Keratinocyte (primary cell): ENCODE measurements around the gene PTPN14. TPM values are rescaled to one million over a fixed set of nuclear protein-coding genes. Genes with fewer than 3 reads are reported as not detected.
A peak's percentile ranks its signal among the peaks of the same experiment; 100 is the strongest.

ENCODE experiments used
- DNase-seq: peaks from one replicate; pipeline ENCODE4 v3.0.0-alpha.2; 2011; ENCODE audit warnings: low read depth, missing footprints, low spot score
- FAIRE-seq: peaks from 2 replicates; lab custom pipeline; 2011; peaks lifted over from hg19 to GRCh38; lab: Jason Lieb, UNC
- H2AFZ ChIP-seq: 2 replicates; pipeline ENCODE4 v1.6.0; 2012; ENCODE audit warnings: low read length, control low read depth, inconsistent platforms; ENCODE audit not compliant: control insufficient read depth
- H3K27ac ChIP-seq: 2 replicates; pipeline ENCODE4 v1.5.1; 2011; ENCODE audit warnings: low read length; ENCODE audit not compliant: control insufficient read depth, insufficient read depth
- H3K27me3 ChIP-seq: 3 replicates; pipeline ENCODE4 v1.6.0; 2011; ENCODE audit warnings: low read length; ENCODE audit not compliant: control insufficient read depth, insufficient read depth; ENCODE audit errors: extremely low read depth
- H3K36me3 ChIP-seq, 2 experiments: 2 replicates in 1 of 2; 3 replicates in 1 of 2; pipeline ENCODE4 v1.5.1; 2011; ENCODE audit warnings: low read length in 2 of 2, mild to moderate bottlenecking in 1 of 2; ENCODE audit not compliant: control insufficient read depth in 2 of 2, insufficient read depth in 2 of 2; ENCODE audit errors: extremely low read depth in 1 of 2
- H3K4me1 ChIP-seq: 3 replicates; pipeline ENCODE4 v1.5.1; 2011; ENCODE audit warnings: low read length; ENCODE audit not compliant: control insufficient read depth, insufficient read depth; ENCODE audit errors: extremely low read depth
- H3K4me2 ChIP-seq: 3 replicates; pipeline ENCODE4 v1.6.0; 2011; ENCODE audit warnings: low read depth, low read length; ENCODE audit not compliant: control insufficient read depth, insufficient read depth; ENCODE audit errors: extremely low read depth
- H3K4me3 ChIP-seq, 3 experiments: fragments of 200-600 bp in 1 of 3; sonication (generic) in 1 of 3; 2 replicates in 2 of 3; 3 replicates in 1 of 3; pipeline ENCODE4 v1.5.1; 2011 to 2016; ENCODE audit warnings: low read length in 3 of 3, mild to moderate bottlenecking in 3 of 3, control low read depth in 2 of 3, inconsistent platforms in 1 of 3, low read depth in 1 of 3, mixed read lengths in 1 of 3, mixed run types in 1 of 3, moderate library complexity in 1 of 3; ENCODE audit not compliant: control insufficient read depth in 2 of 3, insufficient read depth in 2 of 3; ENCODE audit errors: extremely low read depth in 1 of 3
- H3K79me2 ChIP-seq: 2 replicates; pipeline ENCODE4 v1.6.0; 2012; ENCODE audit warnings: low read length; ENCODE audit not compliant: control insufficient read depth, insufficient read depth
- H3K9ac ChIP-seq: 3 replicates; pipeline ENCODE4 v1.6.0; 2011; ENCODE audit warnings: low read length; ENCODE audit not compliant: control insufficient read depth, insufficient read depth; ENCODE audit errors: extremely low read depth
- H3K9me1 ChIP-seq: 3 replicates; pipeline ENCODE4 v1.6.0; 2011; ENCODE audit warnings: low read length; ENCODE audit not compliant: control insufficient read depth, insufficient read depth; ENCODE audit errors: extremely low read depth
- H3K9me3 ChIP-seq: 2 replicates; pipeline ENCODE4 v1.5.1; 2012; ENCODE audit warnings: low read depth, low read length; ENCODE audit not compliant: control insufficient read depth
- H4K20me1 ChIP-seq: 3 replicates; pipeline ENCODE4 v1.6.0; 2011; ENCODE audit warnings: low read length; ENCODE audit not compliant: control insufficient read depth, insufficient read depth; ENCODE audit errors: extremely low read depth
- EZH2 ChIP-seq: IDR thresholded peaks from one replicate; pipeline ENCODE4 v1.6.1; 2012; ENCODE audit warnings: inconsistent platforms, mild to moderate bottlenecking, low read length, moderate library complexity
- dilution Hi-C: fragments of 300-500 bp; cut with MboI; formaldehyde crosslinking; loops from one replicate; pipeline ENCODE4 v1.7.0; 2020; ENCODE audit warnings: low sequenced_read_pairs; ENCODE audit not compliant: extremely low pct_ligation_motif_present
- polyA plus RNA-seq, 5 experiments: library from polyadenylated mRNA; depleted of rRNA in 3 of 5; stranded (reverse) in 3 of 5; stranded (forward) in 1 of 5; unstranded in 1 of 5; fragments of >200 nt; gene quantifications; 1 replicate in 1 of 5; 2 replicates in 3 of 5; 3 replicates in 1 of 5; pipeline versions ENCODE4 v1.2.1 to v1.2.3, GENCODE V29; 2011 to 2012; ENCODE audit warnings: missing spikeins in 2 of 5, low read depth in 1 of 5, low replicate concordance in 1 of 5
- TF ChIP-seq, protein P1 (sequence below), 3 experiments: IDR thresholded peaks in 1 of 3; conservative IDR thresholded peaks in 1 of 3; optimal IDR thresholded peaks in 1 of 3; 2 replicates in 2 of 3; 3 replicates in 1 of 3; pipeline versions ENCODE3 to v1.5.1; 2011; ENCODE audit warnings: low read length in 3 of 3, mild to moderate bottlenecking in 3 of 3, moderate library complexity in 2 of 3, control low read depth in 1 of 3, inconsistent platforms in 1 of 3; ENCODE audit not compliant: insufficient read depth in 2 of 3; ENCODE audit errors: extremely low read depth in 1 of 3

Gene PTPN14
- polyA plus RNA-seq, 1 donor (not counting 4 experiments of a cell fraction or from before 2014, with no cell fraction given): 29.9 TPM

GRCh38 chr1:214574598-214575411 is 23.4 kb upstream of the PTPN14 start:
- H4K20me1 ChIP-seq: no peaks in the 10 kb centered on the region
- peaks cover 2% of the 10 kb centered on the region for H3K9me3 ChIP-seq
- H3K9me1 ChIP-seq: no peaks in the 10 kb centered on the region
- H3K4me2 ChIP-seq: peak overlapping the region; percentile 95
- H3K27ac ChIP-seq: peak overlapping the region; percentile 98
- dilution Hi-C loops: no loop called here
- no peaks in the 10 kb centered on the region for H3K36me3 ChIP-seq
- peak; percentile 88 for DNase-seq
- no peaks in the 10 kb centered on the region for H3K27me3 ChIP-seq
- peaks cover 56% of the 10 kb centered on the region for H3K4me1 ChIP-seq
- peak overlapping the region in 2 of 3 experiments; percentile 52 to 58 for H3K4me3 ChIP-seq
- no peak for TF ChIP-seq EZH2
- TF ChIP-seq, protein P1, sequence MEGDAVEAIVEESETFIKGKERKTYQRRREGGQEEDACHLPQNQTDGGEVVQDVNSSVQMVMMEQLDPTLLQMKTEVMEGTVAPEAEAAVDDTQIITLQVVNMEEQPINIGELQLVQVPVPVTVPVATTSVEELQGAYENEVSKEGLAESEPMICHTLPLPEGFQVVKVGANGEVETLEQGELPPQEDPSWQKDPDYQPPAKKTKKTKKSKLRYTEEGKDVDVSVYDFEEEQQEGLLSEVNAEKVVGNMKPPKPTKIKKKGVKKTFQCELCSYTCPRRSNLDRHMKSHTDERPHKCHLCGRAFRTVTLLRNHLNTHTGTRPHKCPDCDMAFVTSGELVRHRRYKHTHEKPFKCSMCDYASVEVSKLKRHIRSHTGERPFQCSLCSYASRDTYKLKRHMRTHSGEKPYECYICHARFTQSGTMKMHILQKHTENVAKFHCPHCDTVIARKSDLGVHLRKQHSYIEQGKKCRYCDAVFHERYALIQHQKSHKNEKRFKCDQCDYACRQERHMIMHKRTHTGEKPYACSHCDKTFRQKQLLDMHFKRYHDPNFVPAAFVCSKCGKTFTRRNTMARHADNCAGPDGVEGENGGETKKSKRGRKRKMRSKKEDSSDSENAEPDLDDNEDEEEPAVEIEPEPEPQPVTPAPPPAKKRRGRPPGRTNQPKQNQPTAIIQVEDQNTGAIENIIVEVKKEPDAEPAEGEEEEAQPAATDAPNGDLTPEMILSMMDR (optimal IDR thresholded peaks at IDR 0.05 in 1 of 3, IDR thresholded peaks at IDR 0.05 in 1 of 3, conservative IDR thresholded peaks at IDR 0.05 in 1 of 3; ENCODE audit: extremely low read depth in 1 of 3, insufficient read depth in 2 of 3, low read length in 3 of 3): no peak
- H2AFZ ChIP-seq: no peak overlapping the region
- peak; percentile 93 for FAIRE-seq
- no peaks in the 10 kb centered on the region for H3K79me2 ChIP-seq
- H3K9ac ChIP-seq: peak overlapping the region; percentile 78

DNA sequence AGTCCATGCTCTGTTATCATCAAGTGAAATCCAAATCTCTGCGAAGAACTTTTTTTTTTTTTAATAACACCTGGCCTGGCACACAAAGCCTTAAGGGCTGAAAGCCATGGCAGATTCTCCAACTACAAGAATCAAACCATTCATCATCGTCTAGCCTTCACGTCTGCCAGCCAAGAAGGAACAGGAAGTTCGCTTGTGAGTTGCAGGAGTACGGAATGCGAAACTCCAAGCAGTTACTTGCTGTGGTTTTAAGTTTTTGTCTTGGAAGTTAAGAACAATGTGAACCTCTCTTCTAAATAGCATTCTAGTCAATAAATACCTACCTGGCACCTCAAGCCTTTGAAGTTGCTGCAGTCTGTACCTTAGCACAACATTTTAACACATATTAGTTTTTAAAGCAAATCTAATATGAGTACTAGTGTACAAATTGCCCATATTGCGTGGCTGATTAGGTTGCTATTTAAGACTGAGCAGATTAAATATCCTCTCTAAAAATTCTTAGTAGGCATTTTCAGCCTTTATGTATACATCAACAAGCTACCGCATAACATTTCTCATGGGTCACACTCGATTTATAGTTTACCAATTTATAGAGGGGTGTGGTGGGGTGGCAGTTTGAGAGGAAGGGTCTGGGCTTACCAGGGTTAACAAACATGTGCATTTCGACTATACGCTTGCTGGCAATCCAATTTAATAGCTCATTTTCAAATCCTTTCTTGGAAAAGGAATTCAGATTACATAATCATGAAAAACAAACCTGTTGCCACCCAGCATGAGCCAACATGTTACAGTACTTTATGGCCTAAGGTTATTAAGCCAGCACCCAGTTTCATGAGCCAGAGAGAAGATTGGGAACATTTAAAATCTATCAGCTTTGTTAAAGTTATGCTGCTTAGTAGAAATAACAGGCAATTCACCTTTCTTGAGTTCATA is 22.2 kb upstream of the PTPN14 start:
- H3K9ac ChIP-seq: peak overlapping the region; percentile 78
- DNase-seq (no peak), FAIRE-seq (peak; percentile 89)
- H3K36me3 ChIP-seq: no peaks in the 10 kb centered on the region
- no peaks in the 10 kb centered on the region for H3K27me3 ChIP-seq
- dilution Hi-C loops: no loop called here
- H3K4me1 ChIP-seq: peaks cover 66% of the 10 kb centered on the region
- H3K79me2 ChIP-seq: no peaks in the 10 kb centered on the region
- peak overlapping the region; percentile 16 for H2AFZ ChIP-seq
- peak overlapping the region; percentile 98 for H3K27ac ChIP-seq
- no peaks in the 10 kb centered on the region for H4K20me1 ChIP-seq
- TF ChIP-seq, protein P1 (optimal IDR thresholded peaks at IDR 0.05 in 1 of 3, IDR thresholded peaks at IDR 0.05 in 1 of 3, conservative IDR thresholded peaks at IDR 0.05 in 1 of 3; ENCODE audit: extremely low read depth in 1 of 3, insufficient read depth in 2 of 3, low read length in 3 of 3): no peak
- TF ChIP-seq EZH2: no peak
- H3K4me2 ChIP-seq: peak overlapping the region; percentile 95
- H3K4me3 ChIP-seq: peak overlapping the region; percentile 8 to 58 (median 52)
- H3K9me1 ChIP-seq: no peaks in the 10 kb centered on the region
- peaks cover 2% of the 10 kb centered on the region for H3K9me3 ChIP-seq
